Inflammatory macrophage (primary cell): Measurements from ENCODE around the gene IQCF5.
"Not testable (repeated sequence)": the region's sequence is repeated elsewhere in the genome, so short reads cannot be mapped to it uniquely, and the experiment has no call there.

Source experiments
- DNase-seq, 2 donors: peaks; one replicate each; pipeline ENCODE4 v3.0.0-alpha.2; 2020 to 2022
- total RNA-seq, 18 experiments: gene quantifications; one replicate each; lab custom pipeline; 2026; ENCODE audit warnings: mixed read lengths in 6 of 18, inconsistent platforms in 2 of 18; lab: John Stamatoyannopoulos, UW

IQCF5 gene
- 0 reads per million in 18 experiments for total RNA-seq

GRCh38 chr3:51875501-51875900 lies at the start of gene IQCF5:
IQCF5 (minus strand) TSS chr3:51875601; CDS start chr3:51875531, 70 bp downstream.
- no peak for DNase-seq

- DNase-seq: no peak
Measured at GRCh38 chr3:51921081-51921578, 45.7 kb upstream of the IQCF5 start.

- no peak for DNase-seq
Measured at GRCh38 chr3:51916418-51916817, 41.0 kb upstream of the IQCF5 start.

- DNase-seq: no peak
Measured at GRCh38 chr3:51908026-51908425, 32.6 kb upstream of the IQCF5 start.

- DNase-seq: no peak
Measured at GRCh38 chr3:51904034-51904823, 28.8 kb upstream of the IQCF5 start.

- DNase-seq: not testable (repeated sequence)
Measured at GRCh38 chr3:51902361-51902760, 27.0 kb upstream of the IQCF5 start.

- not testable (repeated sequence) for DNase-seq
Measured at GRCh38 chr3:51900043-51900442, 24.6 kb upstream of the IQCF5 start.

- no peak for DNase-seq
Measured at GRCh38 chr3:51897391-51897790, 22.0 kb upstream of the IQCF5 start.

GRCh38 chr3:51896607-51897305 lies 21.4 kb upstream of the IQCF5 start:
- no peak for DNase-seq

- no peak for DNase-seq
Measured at GRCh38 chr3:51894939-51895338, 19.5 kb upstream of the IQCF5 start.

GRCh38 chr3:51894391-51894790 lies 19.0 kb upstream of the IQCF5 start:
- DNase-seq: no peak

- no peak for DNase-seq
Measured at GRCh38 chr3:51891242-51892039, 16.0 kb upstream of the IQCF5 start.

- no peak for DNase-seq
Measured at GRCh38 chr3:51888463-51889105, 13.2 kb upstream of the IQCF5 start.

- no peak for DNase-seq
Measured at GRCh38 chr3:51887620-51888019, 12.2 kb upstream of the IQCF5 start.

- DNase-seq: no peak
Measured at GRCh38 chr3:51886447-51886846, 11.0 kb upstream of the IQCF5 start.

- DNase-seq: no peak
Measured at GRCh38 chr3:51879937-51880336, 4.5 kb upstream of the IQCF5 start.

- DNase-seq: no peak
Measured at GRCh38 chr3:51876186-51876585, 785 bp upstream of the IQCF5 start.

- no peak for DNase-seq
Measured at GRCh38 chr3:51874889-51875288, 512 bp downstream of the IQCF5 start.

- no peak for DNase-seq
Measured at GRCh38 chr3:51874411-51874810, 990 bp downstream of the IQCF5 start.

- no peak for DNase-seq
Measured at GRCh38 chr3:51873876-51874275, 1.5 kb downstream of the IQCF5 start.

- DNase-seq: no peak
Measured at GRCh38 chr3:51873253-51873766, 2.1 kb downstream of the IQCF5 start.

- DNase-seq: no peak
Measured at GRCh38 chr3:51869304-51869703, 6.1 kb downstream of the IQCF5 start.
